HG02970 (cell line): ENCODE data around the gene ANTXR1.

Source experiments
- ATAC-seq: cut with Tn5 transposase; IDR thresholded peaks from one replicate; pipeline ENCODE4 v1.9.1; 2021; ENCODE audit warnings: mild to moderate bottlenecking, moderate library complexity, moderate number of reproducible peaks; ENCODE audit not compliant: unreplicated experiment, low FRiP score

ANTXR1 gene

DNA sequence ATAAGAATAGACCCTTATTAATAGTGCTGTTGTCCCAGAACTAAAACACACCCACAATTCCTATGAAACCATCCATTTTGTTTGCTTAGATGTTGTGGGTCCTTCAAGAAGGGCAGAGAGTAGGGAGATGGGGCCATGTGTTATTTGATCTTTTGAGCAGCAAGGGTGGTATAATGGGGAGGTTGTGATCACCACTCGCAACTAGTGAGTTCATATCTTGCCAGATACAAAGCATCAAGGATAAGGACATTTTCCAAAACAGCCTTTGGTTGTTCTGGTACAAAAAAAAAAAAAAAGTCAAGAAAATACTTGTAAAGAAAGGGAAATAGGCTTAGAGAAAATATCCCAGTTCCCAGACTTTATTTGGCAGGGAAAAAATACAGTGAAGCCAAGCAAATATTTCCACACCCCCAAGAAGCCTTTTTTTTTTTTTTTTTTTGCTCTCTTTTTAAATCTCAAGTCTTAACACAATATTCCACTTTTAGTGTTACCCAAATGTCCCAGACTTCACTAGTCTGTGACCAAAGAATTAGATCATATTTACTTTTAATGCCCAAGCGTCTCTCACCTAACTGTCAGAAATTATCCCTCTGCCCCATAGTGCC is 54.1 kb downstream of the ANTXR1 start:
- ATAC-seq = no peak

DNA sequence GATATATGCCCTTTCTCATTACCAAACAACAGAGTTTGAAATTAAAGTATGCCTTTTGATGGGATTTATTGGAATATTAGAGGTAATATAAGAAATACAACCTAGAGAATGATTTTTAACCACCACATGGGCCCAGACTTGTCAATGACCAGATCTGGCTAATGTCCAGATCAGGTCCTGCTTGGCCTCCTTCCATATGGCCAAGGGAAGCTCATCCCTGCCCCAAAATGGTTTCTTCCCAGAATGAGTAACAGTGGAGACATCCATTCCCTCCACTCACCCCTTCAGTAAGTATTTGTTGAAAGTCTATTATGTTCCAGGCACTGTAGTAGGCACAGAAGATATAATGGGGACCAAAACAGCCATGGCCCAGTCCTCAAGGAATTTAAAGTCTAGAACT is 54.9 kb downstream of the ANTXR1 start:
- ATAC-seq = no peak

DNA sequence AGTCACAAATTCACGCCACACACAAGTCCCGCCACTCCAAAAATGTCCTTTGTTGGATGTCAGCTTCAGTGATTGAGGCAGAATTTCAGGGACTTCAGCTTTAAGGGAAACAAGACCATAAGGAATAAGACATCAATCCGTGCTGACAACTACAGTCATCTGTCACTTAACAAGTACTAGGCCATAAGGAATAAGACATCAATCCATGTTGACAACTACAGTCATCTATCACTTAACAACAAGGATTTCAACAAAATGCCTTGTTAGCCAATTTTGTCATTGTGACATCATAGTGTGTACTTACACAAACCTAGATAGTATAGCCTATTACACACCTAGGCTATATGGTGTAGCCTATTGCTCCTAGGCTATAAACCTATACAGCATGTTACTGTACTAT is 58.0 kb downstream of the ANTXR1 start:
- no peak for ATAC-seq

DNA sequence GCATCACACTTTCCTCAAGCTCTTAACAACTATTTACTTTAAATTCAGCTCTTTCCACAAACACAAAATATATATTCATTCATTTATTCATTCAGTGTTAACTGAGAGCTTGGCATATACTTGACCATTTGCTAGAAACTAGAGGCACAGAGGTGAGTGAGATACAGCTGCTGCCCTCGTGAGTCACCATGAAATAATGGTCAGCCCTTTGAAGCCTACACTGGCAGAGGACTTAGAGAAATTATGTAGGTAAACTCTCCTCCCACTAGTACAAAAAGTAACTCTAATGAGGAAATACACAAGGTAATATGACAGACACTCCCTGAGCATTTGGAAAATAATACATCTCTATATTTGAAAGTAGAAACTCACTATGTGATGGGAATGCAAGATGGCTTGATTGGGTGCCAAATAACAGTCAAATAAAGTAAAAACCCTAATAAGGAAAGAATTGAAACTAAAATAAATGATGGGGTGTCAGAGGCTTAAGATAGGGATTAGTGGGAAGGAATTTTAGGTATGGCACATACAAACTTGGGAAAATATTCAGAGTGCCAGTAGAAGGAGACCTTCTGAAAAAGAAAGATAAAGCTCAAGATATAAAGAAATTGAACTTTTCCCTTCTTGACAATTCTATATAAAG is 61.1 kb downstream of the ANTXR1 start:
- ATAC-seq = no peak

DNA sequence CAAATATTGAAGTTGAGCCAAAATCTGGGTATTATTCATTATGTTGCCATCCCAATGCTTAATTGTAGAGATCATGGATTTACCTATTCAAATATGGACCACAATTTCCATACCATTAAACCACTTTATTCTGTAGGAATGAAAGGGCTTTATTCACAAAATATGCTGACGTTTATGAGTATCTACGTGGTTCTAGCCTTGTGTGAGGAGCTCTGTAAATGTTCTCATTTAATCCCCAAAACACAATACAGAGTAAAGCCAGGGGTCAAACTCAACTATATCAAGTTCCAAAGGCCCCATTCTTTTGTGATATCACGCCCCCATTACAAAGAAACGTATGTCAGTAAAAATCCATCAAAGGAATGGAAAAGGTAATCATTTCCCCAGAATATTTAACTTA is 61.9 kb downstream of the ANTXR1 start:
- no peak for ATAC-seq

DNA sequence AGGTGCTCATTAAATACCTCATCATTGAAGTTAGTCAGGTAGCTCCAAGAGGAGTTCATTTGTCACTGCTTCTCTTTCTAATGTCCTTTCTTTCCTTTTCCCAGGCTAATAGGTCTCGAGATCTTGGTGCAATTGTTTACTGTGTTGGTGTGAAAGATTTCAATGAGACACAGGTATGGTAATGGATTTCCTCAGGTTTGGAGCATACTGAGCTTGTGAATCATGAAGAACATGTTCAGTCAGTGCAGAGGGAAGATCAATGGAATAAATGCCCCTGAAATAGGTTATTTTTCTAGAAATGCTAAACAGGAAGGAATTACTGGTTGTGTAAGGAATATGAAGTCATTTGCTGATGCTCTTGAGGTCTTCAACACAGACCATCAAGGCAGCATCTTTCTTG is 62.5 kb downstream of the ANTXR1 start:
- ATAC-seq = no peak

DNA sequence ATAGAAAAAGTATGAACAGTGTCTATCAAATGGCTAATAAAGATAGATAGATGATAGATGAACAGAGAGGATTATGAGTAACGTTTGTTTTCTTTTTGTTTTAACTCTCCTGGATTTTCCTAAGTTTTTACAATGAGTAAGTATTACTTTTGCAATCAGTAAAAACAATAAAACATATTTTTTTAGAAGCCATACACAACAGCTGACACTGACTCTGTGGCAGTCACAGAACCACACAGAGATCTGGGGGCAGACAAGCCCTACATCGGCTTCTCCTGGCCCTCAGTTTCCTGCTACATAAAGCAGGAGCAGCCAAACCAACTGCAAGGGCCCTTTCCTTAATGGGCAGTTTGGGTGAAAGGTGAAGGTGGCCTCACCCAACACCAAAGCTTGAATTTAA is 63.6 kb downstream of the ANTXR1 start:
- no peak for ATAC-seq

DNA sequence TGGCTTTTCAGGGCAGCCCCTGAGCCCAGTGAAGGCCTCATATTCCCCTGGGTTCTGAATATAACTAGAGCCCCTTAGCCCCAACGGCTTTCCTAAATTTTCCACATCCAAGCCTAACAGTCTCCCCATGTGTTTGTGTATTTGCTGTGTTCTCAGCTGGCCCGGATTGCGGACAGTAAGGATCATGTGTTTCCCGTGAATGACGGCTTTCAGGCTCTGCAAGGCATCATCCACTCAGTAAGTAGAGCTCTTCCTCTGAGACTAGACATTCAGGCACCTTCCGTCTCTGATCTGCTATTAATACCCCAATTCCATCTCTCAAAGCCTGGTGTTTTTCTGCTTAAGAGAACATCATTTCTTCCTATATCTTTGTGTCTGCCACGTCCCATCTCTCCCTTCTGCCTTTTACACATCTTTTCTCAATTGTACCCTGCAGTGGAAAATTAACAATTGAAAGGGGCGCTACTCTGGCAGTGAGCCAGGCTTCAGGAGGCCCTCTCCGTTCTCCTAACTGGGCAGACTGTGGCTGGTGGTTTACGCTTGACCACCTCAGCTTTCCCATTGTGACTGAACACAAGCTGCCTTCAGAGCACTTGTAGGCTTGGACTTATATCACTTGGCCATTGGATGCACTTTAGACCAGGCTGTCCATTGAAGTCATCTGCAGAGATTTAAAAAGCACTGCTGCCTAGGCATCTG is 64.4 kb downstream of the ANTXR1 start:
- ATAC-seq = no peak

DNA sequence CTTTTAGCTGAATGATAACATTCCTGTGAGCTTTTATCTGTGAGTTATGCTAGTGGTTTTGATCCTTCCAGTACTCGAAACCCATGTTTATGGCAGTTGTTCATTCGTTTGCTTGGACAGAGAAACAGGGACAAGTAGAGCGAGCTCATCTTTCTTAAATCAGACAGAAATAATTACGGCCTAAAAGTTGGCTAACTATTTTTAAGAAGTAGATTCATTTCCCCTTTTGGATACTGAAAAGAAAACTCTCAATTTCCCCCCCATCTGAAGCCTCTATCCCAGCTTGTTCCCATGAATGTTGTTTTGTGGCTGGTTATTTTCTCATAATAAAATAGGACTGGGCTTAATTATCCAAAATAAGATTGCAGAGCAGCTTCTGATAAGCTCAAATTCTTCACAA is 67.1 kb downstream of the ANTXR1 start:
- ATAC-seq = no peak

DNA sequence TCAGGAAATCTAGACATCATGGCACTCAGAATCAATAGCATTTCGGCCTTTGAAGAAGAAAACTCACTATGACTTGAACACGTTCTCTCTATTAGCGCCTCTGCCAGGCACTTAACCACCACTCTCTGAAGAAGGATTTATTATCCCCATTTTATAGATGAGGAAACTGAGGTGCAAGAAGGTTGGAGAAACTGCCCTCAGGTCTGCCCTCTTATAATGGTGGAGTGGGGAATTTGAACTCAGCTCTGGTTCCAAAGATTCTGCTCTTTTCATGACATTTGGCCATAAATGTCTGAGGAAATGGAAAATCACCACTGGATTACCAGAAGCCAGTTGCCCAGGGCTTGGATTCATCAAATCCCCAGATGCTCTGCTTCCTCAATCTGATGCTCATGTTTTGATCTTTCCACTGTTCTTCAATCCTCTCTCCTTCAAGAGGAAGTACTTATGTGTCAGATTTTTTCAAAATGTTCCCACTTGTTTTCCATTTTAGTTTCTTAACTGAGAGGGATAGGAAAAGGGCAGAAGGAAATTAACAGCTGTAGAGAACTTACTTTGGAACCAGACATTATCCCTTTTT is 68.1 kb downstream of the ANTXR1 start:
- ATAC-seq = no peak

DNA sequence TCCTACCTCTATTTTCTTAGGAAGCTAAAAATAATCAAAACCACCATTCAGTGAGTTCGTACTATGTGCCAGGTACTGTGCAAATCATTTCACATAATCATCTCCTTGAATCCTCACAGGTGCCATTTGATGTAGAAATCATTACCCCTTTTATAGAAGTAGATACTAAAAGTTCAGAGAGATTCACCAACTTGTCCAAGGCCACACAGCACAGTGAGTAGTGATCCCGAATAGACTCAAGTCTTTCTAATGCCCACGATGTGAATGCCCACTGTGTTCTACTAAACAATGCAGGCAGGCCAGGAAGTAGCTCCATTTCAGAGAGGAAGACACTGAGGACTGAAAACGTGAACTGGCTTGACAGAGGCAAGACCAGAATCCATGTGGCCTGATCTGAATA is 68.8 kb downstream of the ANTXR1 start:
- ATAC-seq = no peak

DNA sequence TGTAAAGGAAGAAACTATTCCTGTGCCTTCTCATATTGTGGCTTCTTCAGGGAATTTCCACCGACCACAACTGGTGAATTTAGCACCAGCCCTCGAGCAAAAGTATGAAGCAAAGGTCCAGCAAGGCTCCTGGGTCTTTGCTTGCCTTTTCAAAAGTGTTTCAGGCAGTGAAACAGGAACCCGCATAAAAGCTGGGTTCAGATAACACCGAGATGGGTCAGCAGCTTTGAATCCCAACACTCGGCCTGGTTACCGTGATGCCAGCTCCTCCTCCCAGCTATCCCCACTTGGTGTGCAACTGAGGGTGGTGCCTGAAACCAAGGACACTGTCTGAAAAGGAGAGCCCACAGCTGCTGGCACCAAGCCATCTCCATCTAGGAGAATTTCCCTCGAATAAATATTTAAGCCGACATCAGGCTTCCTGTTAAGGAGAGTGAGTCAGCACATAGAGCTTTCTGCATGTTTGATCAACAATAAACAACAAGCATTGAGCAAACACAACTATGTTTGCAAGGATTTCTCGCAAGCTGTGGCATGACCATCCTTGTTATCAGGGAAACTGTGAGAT is 69.5 kb downstream of the ANTXR1 start:
- ATAC-seq = no peak

DNA sequence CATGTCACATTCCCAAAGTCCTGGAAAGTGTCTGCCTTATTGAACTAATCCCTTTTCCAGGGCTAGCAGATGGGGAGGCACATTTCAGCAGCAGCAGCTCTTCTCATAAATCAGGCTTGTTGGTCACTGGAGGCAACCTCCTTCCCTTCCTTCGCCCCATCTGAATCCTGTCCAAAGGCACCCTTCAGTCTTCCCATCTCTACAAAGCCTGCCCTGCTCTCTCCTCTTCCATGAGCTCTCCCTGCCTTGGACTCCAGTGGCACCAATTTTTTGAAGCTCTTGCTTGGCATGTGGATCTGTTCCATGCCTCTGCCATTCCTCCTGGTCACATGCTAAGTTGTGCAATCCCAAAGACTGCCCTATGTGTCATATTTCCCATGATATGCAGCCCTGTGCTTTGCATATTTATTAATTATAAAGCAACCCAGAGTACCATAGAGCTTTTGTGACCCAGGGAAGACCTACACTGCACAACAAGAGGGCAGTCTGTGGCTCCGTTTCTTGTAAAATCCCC is 70.3 kb downstream of the ANTXR1 start:
- ATAC-seq = no peak

DNA sequence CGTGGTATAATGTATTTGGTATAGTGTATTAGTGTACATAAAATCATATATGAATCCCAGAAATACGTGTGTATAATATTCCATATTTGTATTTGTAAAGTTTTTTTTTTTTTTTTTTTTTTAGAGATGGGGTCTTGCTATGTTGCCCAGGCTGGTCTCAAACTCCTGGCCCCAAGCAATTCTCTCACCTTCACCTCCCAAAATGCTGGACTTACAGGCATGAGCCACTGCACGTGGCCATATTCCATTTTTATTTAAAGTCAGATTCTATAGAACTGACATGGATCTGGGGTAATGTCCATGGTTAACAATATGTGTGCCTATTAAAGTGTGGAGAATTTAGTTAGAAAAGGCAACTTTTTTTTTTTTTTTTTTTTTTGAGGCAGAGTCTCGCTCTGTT is 71.5 kb downstream of the ANTXR1 start:
- ATAC-seq = no peak

DNA sequence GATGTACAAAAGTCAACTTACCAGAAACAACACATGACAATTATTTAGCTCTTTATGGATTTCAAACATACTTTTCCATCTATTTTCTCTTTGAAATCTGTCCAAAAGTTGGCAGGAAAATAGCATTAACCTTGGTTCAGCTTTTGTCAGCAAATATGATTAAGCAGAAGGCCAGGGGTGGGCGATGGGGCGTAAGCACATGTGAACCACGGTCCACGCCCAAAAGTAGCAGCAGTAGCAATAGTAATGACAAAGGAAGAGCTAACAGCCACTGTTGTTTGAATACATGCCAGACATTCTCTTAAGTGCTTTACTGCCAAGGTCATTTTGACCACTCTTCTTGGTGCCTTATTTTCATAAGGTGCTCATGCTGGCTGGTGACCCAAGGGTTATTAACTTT is 73.5 kb downstream of the ANTXR1 start:
- ATAC-seq = no peak

DNA sequence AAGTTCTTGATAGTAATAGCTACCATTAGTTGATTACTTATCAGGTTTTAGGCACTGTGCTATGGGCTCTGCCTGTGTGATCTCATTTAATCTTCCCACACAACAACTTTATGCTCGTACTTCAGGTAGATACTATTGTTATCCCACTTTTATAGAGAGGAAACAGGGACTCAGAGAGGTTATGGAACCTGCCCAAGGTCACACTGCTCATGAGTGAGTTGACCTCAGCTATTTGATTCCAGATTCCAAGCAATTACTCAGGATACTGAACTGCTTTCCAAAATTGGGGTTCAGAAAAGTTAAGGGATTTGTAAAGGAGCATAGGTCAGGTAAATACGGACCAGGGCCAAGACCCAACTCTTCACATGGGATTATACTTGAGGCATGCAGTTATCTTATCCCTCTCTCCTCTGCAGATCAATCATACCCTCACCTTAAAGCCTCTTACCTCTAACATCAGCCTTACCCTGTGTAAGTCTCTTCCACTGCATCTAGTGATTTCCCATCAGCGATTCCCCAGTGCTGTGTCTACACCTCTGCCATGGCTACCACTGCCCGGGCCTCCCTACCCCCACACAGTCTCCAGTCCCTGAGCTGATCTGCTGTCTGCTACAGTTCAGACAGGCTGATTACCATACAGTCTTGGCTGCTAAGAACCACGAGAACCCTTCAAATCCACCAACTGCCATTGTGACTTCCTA is 74.4 kb downstream of the ANTXR1 start:
- ATAC-seq = no peak

DNA sequence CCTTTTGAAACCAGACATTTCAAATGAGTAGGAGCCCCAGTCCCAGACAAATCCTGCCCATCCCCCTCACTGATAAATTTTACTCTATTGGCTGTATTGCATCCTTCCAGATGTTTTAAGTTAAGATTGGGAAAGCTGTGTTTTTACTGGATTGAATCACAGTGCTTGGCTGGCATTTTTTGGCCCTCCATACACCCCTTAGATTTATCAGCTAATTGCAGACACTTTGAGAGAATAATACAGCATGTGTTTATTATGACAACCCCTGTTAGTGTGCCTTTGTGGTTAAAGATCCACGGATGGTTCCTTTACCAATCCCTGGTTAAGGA is 74.9 kb downstream of the ANTXR1 start:
- ATAC-seq = no peak

DNA sequence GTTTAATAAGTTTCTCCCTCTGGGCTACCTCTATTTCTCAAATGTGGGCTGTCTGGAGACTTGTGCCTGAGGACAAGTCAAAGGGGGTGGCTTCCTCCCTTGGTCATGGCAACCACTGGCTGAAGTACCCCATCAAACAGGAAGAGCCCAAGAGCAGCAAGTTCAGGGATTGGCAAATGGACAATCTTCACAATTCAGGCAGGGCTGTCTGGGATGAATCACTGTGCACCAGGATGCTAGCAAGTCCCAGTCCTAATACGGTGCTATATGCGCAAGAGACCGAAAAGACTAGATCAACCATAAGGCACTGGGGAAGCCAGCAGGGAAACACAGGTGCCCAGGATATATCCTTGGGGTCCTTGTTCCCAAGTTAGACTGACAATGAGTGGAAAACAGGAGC is 75.5 kb downstream of the ANTXR1 start:
- no peak for ATAC-seq

DNA sequence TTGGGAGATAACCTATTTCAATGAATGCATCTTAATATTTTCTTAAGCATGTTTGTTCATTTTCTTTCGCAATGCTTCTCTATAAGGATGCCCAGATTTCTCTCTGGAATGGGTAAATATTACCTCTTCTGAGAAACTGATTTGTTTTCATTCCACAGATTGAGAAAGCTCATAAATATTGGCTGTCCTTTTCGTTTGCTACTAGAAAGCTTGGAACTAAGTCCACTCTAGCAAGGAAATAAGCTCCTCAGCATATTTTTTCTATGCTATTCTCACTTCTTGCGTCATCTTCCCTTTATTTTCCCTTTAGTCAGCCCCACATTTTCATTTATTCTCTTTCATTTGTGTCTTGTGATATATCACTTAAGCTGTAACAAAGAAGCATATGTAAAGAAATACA is 76.3 kb downstream of the ANTXR1 start:
- ATAC-seq = no peak

DNA sequence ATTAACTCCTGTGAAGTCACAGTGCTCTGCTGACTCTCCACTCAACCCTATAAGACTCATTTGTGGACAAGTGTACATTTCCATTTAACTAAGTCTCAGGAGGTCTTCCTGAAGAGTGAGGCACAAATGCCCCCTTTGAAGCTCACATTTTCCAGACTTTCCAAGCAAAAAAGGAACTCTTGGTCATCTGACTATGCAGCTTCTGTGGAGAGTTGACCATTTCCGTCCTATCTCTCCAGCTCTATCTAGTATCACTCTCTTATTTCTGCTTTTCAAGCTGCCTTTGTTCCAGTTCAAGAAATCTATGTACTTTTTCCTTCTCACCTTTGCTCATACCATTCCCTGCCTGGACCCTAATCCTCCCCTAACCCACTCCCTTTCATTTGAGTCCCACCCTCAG is 77.0 kb downstream of the ANTXR1 start:
- no peak for ATAC-seq

DNA sequence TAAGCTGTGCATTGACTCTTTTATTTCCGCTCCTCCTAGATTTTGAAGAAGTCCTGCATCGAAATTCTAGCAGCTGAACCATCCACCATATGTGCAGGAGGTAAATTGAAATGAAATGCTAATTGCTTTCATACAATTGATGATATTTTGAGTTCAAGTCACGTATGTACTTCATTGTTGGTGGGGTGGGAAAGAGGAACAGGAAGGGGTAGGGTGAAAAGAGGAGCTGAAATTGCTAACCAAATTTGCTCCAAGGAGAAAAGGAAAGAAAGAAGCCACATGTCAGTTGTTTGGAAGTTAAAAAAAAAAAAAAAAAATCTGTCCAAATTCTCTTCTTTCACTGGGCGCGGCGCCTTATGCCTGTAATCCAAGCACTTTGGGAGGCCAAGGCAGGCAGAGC is 77.8 kb downstream of the ANTXR1 start:
- ATAC-seq = no peak
